Duodenal mucosa (tissue), 2 donors: ENCODE measurements around the gene MRPS14.

Experiments used
- H3K27ac ChIP-seq: one replicate; pipeline ENCODE4 v1.7.0; 2013; ENCODE audit warnings: low read depth, low read length
- H3K27me3 ChIP-seq, 2 donors: one replicate each; pipeline ENCODE4 v1.7.0; 2013; ENCODE audit warnings: low read length in 2 of 2, control low read depth in 1 of 2; ENCODE audit not compliant: insufficient read depth in 2 of 2, control insufficient read depth in 1 of 2
- H3K36me3 ChIP-seq, 2 donors: one replicate each; pipeline ENCODE4 v1.7.0; 2013; ENCODE audit warnings: low read length in 2 of 2, control low read depth in 1 of 2; ENCODE audit not compliant: insufficient read depth in 2 of 2, control insufficient read depth in 1 of 2
- H3K4me1 ChIP-seq, 2 donors: one replicate each; pipeline ENCODE4 v1.7.0; 2013; ENCODE audit warnings: low read length in 2 of 2, control low read depth in 1 of 2; ENCODE audit not compliant: insufficient read depth in 2 of 2, control insufficient read depth in 1 of 2
- H3K4me3 ChIP-seq, 2 donors: one replicate each; pipeline ENCODE4 v1.7.0; 2013; ENCODE audit warnings: low read length in 2 of 2, low read depth in 1 of 2
- H3K9ac ChIP-seq, 2 donors: one replicate each; pipeline ENCODE4 v1.7.0; 2013; ENCODE audit warnings: low read length in 2 of 2, low read depth in 1 of 2
- H3K9me3 ChIP-seq, 2 donors: one replicate each; pipeline ENCODE4 v1.7.0; 2013; ENCODE audit warnings: low read length in 2 of 2, control low read depth in 1 of 2; ENCODE audit not compliant: control insufficient read depth in 1 of 2

Gene MRPS14

GRCh38 chr1:174999936-175000696 is 23.1 kb downstream of the MRPS14 start, which contains the start of gene CACYBP:
Gene CACYBP (plus strand): TSS chr1:174999947. CDS start chr1:175000181, 234 bp downstream.
- peaks cover 24 to 36% of the 10 kb centered on the region in 2 donors for H3K4me1 ChIP-seq
- H3K4me3 ChIP-seq = peak within 1 kb of the TSS; percentile 91 to 94
- peaks cover 0 to 7% of the 10 kb centered on the region in 2 donors for H3K36me3 ChIP-seq
- H3K27me3 ChIP-seq = no peaks in the 10 kb centered on the region
- peak within 1 kb of the TSS; percentile 98 for H3K27ac ChIP-seq
- peak within 1 kb of the TSS; percentile 96 to 99 for H3K9ac ChIP-seq
- H3K9me3 ChIP-seq = no peaks in the 10 kb centered on the region

- H3K4me3 ChIP-seq = peak overlapping the region; percentile 91 to 94
- peak overlapping the region; percentile 98 for H3K27ac ChIP-seq
- no peaks in the 10 kb centered on the region for H3K27me3 ChIP-seq
- H3K9me3 ChIP-seq = no peaks in the 10 kb centered on the region
- H3K9ac ChIP-seq = peak overlapping the region; percentile 96 to 99
- no peaks in the 10 kb centered on the region for H3K36me3 ChIP-seq
- peaks cover 24 to 38% of the 10 kb centered on the region in 2 donors for H3K4me1 ChIP-seq
Observed at GRCh38 chr1:174999216-174999935, 23.8 kb downstream of the MRPS14 start.

DNA sequence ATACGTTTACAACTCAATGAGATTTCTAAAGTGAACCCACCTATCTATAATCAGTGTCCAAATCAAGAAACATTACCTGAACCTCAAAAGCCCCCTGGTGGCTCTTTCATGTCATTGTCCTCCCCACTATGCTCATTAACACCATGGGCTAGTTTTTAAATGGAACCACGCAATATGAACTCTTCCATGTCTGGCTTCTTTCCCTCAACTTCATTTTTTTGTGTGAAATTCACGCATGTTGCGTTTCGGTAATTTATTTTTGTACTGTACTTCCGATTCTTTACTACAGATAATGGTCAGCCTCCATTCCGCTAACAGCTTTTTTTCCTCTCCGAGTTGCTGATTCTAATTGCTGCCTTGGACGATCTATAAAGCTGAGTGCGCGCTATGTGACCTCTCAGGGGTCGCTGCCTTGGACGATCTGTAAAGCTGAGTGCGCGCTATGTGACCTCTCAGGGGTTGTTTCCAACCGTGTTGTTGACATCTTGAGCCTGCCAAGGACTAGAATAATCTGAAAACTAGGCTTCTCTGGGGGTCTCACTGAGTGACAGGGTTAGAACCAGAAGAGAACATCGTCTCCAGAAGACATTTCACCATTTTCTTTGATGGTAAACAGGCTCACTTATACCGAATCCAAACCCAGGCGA is 24.5 kb downstream of the MRPS14 start:
- H3K27me3 ChIP-seq = no peaks in the 10 kb centered on the region
- H3K27ac ChIP-seq = peak overlapping the region; percentile 98
- peak overlapping the region; percentile 81 to 91 for H3K4me3 ChIP-seq
- peaks cover 24 to 43% of the 10 kb centered on the region in 2 donors for H3K4me1 ChIP-seq
- H3K9ac ChIP-seq = peak overlapping the region; percentile 96 to 99
- H3K9me3 ChIP-seq = no peaks in the 10 kb centered on the region
- no peaks in the 10 kb centered on the region for H3K36me3 ChIP-seq

DNA sequence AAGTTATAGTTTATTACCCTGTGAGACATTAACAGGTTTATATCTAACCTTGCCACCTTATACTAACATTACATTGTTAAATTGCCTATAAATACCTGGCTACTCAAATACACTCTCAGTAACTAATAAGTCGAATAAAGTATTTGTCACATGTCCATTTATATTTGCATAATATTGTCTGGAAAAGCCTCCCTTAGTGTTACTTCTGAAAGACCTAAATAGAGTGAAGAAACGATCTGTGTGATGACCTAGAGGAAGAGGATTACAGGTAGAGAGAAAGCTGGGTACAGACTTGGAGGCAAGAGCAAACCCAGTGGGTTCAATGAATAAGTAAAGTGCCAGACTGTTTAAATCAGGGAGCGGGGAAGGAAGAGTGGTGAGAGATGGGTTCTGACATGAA is 26.2 kb downstream of the MRPS14 start:
- Histone ChIP-seq H3K27me3 (no peaks in the 10 kb centered on the region), H3K9me3 (no peaks in the 10 kb centered on the region), H3K9ac (peak overlapping the region in 1 of 2 donors; percentile 26), H3K4me3 (no peak overlapping the region), H3K36me3 (peaks cover 0 to 3% of the 10 kb centered on the region in 2 donors), H3K4me1 (peaks cover 24 to 43% of the 10 kb centered on the region in 2 donors), H3K27ac (no peak overlapping the region)

DNA sequence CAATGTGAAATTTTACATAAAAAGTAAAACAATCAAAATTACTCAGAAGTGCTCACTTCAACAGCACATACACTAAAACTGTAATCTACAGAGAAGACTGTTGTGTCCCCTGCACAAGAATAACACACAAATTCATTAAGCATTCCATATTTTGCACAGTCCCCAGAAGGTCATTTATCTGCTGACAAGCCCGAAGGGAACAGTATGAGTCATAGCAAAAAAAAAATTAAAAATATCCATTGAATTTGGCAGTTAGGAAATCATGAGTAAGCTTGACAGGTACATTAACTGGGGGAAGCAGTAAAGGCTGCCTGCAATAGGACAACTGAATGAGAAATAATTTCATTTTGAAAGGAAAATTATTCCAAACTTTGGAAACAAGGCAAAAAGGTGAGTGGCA is 26.7 kb downstream of the MRPS14 start:
- Histone ChIP-seq H3K9ac (no peak overlapping the region), H3K4me3 (no peak overlapping the region), H3K27ac (no peak overlapping the region), H3K9me3 (no peaks in the 10 kb centered on the region), H3K4me1 (peaks cover 22 to 43% of the 10 kb centered on the region in 2 donors), H3K36me3 (peaks cover 0 to 3% of the 10 kb centered on the region in 2 donors), H3K27me3 (no peaks in the 10 kb centered on the region)

- Histone ChIP-seq H3K9me3 (no peaks in the 10 kb centered on the region), H3K27ac (no peak overlapping the region), H3K27me3 (no peaks in the 10 kb centered on the region), H3K9ac (no peak overlapping the region), H3K36me3 (peaks cover 0 to 3% of the 10 kb centered on the region in 2 donors), H3K4me3 (no peak overlapping the region), H3K4me1 (peaks cover 19 to 41% of the 10 kb centered on the region in 2 donors)
Observed at GRCh38 chr1:174995916-174996315, 27.3 kb downstream of the MRPS14 start.

DNA sequence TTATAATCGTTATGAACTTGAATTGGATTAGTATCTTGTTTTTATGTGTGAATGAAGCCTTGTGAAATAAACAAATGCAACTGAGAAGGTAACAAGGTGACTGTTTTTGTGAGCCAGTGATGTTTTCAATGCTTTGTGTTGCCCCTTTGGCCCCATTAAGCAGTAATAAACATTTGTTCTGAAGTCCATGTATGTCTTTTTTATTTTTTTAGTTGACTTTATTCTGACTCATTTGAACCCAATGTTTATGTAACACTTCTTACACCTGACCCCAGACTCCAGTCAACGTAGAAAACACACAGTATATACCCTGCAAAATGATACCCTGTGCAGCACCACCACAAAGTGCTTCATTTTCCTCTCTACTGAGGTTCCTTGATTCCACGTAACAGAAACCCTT is 28.1 kb downstream of the MRPS14 start:
- Histone ChIP-seq H3K36me3 (peaks cover 0 to 3% of the 10 kb centered on the region in 2 donors), H3K27ac (no peak overlapping the region), H3K27me3 (no peaks in the 10 kb centered on the region), H3K4me1 (peaks cover 20 to 44% of the 10 kb centered on the region in 2 donors), H3K9me3 (no peaks in the 10 kb centered on the region), H3K9ac (no peak overlapping the region), H3K4me3 (no peak overlapping the region)

DNA sequence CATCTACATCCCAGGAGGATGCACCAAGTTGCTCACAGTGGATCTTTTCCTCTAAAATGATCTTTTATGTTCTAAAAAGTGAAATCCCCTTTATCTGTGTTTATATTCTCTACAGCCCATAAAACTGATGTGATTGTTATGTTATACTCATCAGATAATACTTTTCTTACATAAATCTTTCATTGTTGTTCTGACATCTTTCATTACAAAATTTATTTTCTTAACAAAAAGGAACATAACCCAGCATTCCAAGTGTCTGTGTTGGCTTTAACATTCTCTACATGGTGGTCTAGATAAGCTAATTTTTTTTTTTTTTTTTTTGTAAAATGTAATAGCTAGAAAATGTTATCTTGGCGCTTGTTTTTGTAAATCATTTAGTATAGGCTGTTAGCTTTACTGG is 31.8 kb downstream of the MRPS14 start:
- peaks cover 6 to 26% of the 10 kb centered on the region in 2 donors for H3K4me1 ChIP-seq
- H3K27ac ChIP-seq = no peak overlapping the region
- no peaks in the 10 kb centered on the region for H3K9me3 ChIP-seq
- no peak overlapping the region for H3K9ac ChIP-seq
- H3K4me3 ChIP-seq = no peak overlapping the region
- no peaks in the 10 kb centered on the region for H3K27me3 ChIP-seq
- H3K36me3 ChIP-seq = peaks cover 3 to 5% of the 10 kb centered on the region in 2 donors

GRCh38 chr1:174990382-174990999 is 32.7 kb downstream of the MRPS14 start:
- H3K27ac ChIP-seq = peak overlapping the region; percentile 28
- no peaks in the 10 kb centered on the region for H3K27me3 ChIP-seq
- H3K4me1 ChIP-seq = peaks cover 6 to 18% of the 10 kb centered on the region in 2 donors
- H3K9ac ChIP-seq = peak overlapping the region; percentile 70 to 83
- no peaks in the 10 kb centered on the region for H3K9me3 ChIP-seq
- peaks cover 3 to 5% of the 10 kb centered on the region in 2 donors for H3K36me3 ChIP-seq
- peak overlapping the region; percentile 72 to 76 for H3K4me3 ChIP-seq
